Stimulated activated CD8-positive, alpha-beta memory T cell treated with anti-CD3 and anti-CD28 coated beads, Interleukin-4, amount 100 ng/mL, for 48 hours (primary cell): Measurements from ENCODE around the gene METTL26.

Experiments
- DNase-seq: peaks from one replicate; pipeline ENCODE4 v3.0.0-alpha.2; 2020

The METTL26 gene

GRCh38 chr16:637081-638018 is 1.2 kb upstream of the METTL26 start:
- DNase-seq, result peak; percentile 91

- DNase-seq, result no peak
Measured at GRCh38 chr16:635573-636205, 416 bp downstream of the METTL26 start.

- no peak for DNase-seq
Measured at GRCh38 chr16:634996-635395, 1.1 kb downstream of the METTL26 start.

GRCh38 chr16:634051-634670 is 1.9 kb downstream of the METTL26 start:
- DNase-seq, result no peak

DNA sequence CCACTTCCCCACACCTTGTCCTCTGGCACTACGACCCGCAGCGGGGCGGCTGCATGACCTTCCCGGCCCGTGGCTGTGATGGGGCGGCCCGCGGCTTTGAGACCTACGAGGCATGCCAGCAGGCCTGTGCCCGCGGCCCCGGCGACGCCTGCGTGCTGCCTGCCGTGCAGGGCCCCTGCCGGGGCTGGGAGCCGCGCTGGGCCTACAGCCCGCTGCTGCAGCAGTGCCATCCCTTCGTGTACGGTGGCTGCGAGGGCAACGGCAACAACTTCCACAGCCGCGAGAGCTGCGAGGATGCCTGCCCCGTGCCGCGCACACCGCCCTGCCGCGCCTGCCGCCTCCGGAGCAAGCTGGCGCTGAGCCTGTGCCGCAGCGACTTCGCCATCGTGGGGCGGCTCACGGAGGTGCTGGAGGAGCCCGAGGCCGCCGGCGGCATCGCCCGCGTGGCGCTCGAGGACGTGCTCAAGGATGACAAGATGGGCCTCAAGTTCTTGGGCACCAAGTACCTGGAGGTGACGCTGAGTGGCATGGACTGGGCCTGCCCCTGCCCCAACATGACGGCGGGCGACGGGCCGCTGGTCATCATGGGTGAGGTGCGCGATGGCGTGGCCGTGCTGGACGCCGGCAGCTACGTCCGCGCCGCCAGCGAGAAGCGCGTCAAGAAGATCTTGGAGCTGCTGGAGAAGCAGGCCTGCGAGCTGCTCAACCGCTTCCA is 2.6 kb downstream of the METTL26 start:
- DNase-seq, result no peak

DNA sequence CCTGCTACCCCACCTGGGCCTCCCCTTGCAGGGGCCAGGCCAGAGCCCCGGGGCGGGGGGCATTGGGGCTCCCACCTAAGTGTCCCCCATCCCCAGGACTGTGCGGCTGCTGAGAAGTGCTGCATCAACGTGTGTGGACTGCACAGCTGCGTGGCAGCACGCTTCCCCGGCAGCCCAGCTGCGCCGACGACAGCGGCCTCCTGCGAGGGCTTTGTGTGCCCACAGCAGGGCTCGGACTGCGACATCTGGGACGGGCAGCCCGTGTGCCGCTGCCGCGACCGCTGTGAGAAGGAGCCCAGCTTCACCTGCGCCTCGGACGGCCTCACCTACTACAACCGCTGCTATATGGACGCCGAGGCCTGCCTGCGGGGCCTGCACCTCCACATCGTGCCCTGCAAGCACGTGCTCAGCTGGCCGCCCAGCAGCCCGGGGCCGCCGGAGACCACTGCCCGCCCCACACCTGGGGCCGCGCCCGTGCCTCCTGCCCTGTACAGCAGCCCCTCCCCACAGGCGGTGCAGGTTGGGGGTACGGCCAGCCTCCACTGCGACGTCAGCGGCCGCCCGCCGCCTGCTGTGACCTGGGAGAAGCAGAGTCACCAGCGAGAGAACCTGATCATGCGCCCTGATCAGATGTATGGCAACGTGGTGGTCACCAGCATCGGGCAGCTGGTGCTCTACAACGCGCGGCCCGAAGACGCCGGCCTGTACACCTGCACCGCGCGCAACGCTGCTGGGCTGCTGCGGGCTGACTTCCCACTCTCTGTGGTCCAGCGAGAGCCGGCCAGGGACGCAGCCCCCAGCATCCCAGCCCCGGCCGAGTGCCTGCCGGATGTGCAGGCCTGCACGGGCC is 3.4 kb downstream of the METTL26 start:
- no peak for DNase-seq

GRCh38 chr16:631808-632358 is 4.2 kb downstream of the METTL26 start:
- no peak for DNase-seq

GRCh38 chr16:630815-631405 is 5.2 kb downstream of the METTL26 start, which contains the start of gene WFIKKN1:
TSS of gene WFIKKN1 (plus strand) at chr16:630985. CDS start at chr16:631254, 269 bp downstream.
- DNase-seq, result no peak

GRCh38 chr16:630249-630814 is 5.8 kb downstream of the METTL26 start:
- DNase-seq, result no peak

GRCh38 chr16:629833-630248 is 6.3 kb downstream of the METTL26 start:
- DNase-seq, result no peak

DNA sequence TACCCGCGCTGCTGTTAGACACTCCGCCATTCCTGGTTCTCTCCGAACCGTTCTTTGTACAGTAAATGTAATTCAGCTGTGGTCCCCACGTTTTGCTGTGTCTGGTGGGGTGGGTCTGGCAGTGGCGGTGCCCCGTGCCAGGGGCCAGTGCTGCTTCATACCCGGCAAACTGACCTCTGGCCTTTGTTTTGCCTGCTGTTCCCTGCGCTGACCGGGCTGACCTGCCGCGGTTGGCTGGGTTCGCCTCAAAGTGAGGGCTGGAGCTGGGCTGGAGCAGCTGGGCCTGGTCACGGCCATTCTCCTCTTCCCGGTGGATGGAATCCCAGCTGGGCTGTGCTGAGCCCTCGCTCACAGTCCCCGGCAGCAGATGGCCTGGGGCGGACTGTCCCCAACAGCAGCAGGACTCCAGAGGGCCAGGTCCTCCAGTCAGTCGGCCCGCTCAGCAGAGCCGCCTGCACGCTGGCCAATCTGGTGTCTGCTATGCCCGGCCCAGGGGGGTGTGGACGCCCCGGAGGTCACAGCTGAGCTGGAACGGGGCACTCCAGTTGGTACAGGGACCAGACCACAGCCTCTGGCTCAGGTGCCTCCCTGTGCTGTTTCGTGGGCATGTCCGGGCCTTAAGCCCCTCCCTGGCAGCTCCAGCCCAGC is 6.8 kb downstream of the METTL26 start:
- no peak for DNase-seq

DNA sequence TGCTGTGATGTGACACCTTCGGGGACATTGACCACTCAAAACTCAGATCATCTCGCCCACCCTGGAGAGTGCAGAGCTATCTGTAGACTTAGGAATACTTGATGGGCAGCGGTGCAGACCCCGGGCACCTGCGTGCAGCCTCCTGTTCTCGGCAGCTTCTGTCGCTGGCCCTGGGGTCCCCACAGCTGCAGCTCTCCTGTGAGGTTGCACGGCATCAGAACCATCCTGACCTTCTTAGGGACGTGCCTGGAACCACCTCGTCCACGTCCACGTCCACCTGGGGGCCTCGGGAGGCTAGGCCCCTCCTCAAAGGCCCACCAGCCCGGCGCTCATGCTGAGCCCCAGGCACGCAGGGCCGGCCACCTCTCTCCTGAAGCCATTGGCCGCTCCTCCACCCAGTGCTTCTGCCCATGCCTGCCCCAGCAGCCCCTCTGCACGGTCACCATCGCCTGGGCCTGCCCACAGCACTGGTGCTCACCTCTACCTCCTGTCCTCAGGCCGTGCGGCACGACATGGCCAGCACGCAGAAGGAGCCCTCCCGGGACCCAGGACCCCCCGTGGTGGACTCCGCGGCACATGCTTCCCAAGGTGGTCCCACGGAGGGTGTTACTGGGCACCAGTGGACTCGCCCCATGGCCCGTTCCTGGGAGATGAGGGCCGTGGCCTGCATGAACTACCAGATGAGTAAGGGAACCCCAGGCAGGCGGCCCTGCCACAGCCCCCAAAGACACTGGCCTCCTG is 7.6 kb downstream of the METTL26 start:
- no peak for DNase-seq

GRCh38 chr16:627454-628239 is 8.5 kb downstream of the METTL26 start:
- no peak for DNase-seq

- DNase-seq, result no peak
Measured at GRCh38 chr16:626787-627453, 9.2 kb downstream of the METTL26 start.

DNA sequence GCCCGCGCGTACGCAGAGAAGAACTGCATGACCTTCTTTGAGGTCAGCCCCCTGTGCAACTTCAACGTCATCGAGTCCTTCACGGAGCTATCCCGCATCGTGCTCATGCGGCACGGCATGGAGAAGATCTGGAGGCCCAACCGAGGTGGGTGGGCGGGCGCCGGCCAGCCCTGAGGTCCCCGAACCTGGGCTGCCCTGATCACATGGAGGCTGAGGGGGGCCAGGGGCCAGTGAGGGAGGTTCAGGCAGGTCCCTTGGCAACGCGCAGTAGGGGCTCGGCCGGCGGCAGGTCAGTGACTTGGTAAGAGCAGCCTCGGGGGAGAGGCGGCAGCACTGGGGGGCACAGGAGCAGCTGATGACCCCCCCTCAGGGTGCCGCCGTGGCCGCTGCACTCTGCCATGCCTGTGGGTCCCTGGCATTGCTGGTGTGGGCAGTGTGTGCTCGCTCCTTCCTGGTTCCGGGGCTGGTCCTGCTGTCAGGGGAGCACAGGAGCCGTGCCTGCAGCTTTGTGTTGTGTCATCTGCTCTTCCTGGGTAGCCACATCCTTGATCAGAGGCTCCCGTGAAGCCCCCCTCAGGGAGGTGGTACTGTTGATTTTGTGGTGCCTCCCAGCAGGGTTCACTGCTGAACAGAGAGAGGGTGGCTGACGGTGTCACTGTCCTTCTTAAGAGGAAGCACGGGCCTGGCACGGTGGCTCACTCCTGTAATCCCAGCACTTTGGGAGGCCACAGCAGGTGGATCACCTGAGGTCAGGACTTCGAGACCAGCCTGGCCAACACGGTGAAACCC is 9.9 kb downstream of the METTL26 start:
- DNase-seq, result no peak

DNA sequence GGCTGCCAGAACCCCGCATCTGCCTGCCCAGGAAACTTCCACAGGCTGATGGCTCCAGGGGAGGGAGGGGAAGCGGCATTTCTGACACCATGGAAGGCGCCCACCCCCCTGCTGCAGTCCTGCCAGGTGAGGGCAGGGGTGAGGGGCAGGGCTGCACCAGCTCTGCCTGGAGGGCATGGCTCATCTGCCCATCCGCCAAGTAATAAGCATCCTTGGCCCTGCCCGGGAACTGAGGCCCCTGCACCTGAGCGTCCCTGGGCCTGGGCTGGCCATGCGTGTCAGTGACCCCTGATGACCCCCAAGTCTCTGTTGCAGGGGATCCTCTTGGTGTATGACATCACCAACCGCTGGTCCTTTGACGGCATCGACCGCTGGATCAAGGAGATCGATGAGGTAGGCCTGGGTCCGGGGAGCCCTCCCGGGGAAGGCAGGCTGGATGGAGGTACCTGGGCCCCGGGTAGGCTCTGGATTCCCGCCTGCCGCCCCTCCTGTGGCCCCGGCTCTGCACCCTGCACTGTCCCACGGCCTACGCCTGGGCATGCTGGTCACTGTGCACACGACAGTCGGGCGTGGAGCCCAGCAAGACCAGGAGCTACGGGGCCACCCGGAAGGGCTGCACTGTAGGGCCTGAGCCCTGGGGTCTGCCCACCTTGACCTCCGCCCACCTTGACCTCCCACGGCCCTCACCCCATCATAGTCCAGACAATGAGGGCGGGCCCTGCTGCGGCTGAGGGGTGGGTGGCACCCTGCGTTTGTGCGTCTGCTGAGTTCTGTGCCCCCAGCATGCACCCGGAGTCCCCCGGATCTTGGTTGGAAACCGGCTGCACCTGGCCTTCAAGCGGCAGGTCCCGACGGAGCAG is 10.8 kb downstream of the METTL26 start:
- no peak for DNase-seq
